Fibroblast of villous mesenchyme (primary cell): ENCODE measurements around the gene APOE. TPM values are rescaled to one million over a fixed set of nuclear protein-coding genes. Genes with fewer than 3 reads are reported as not detected.

Source experiments
- DNase-seq: peaks from one replicate; pipeline ENCODE4 v3.0.0-alpha.2; 2010; ENCODE audit warnings: low read depth
- H3K4me3 ChIP-seq: 2 replicates; pipeline ENCODE4 v1.5.1; 2011; ENCODE audit warnings: low read depth, mild to moderate bottlenecking, low read length
- total RNA-seq: library from RNA; depleted of rRNA; stranded (reverse); fragments of >200 nt; gene quantifications from 2 replicates; pipeline ENCODE4 v1.2.3, GENCODE V29; 2012
- TF ChIP-seq, protein P1 (sequence below): IDR thresholded peaks from 2 replicates; pipeline ENCODE4 v1.5.1; 2012; ENCODE audit warnings: low read depth, mild to moderate bottlenecking, low read length; ENCODE audit not compliant: insufficient read depth

The APOE gene
- total RNA-seq, 1 donor: 16.4 TPM

- TF ChIP-seq, protein P1, sequence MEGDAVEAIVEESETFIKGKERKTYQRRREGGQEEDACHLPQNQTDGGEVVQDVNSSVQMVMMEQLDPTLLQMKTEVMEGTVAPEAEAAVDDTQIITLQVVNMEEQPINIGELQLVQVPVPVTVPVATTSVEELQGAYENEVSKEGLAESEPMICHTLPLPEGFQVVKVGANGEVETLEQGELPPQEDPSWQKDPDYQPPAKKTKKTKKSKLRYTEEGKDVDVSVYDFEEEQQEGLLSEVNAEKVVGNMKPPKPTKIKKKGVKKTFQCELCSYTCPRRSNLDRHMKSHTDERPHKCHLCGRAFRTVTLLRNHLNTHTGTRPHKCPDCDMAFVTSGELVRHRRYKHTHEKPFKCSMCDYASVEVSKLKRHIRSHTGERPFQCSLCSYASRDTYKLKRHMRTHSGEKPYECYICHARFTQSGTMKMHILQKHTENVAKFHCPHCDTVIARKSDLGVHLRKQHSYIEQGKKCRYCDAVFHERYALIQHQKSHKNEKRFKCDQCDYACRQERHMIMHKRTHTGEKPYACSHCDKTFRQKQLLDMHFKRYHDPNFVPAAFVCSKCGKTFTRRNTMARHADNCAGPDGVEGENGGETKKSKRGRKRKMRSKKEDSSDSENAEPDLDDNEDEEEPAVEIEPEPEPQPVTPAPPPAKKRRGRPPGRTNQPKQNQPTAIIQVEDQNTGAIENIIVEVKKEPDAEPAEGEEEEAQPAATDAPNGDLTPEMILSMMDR: no peak
- H3K4me3 ChIP-seq: no peak overlapping the region
- DNase-seq: no peak
These were observed 2.4 kb upstream of the APOE start for GRCh38 chr19:44903216-44903601.

- TF ChIP-seq, protein P1: peak; percentile 94
- DNase-seq: peak; percentile 68
- H3K4me3 ChIP-seq: no peak overlapping the region
These were observed 1.8 kb upstream of the APOE start for GRCh38 chr19:44903602-44904425.

- TF ChIP-seq, protein P1: peak; percentile 13
- peak; percentile 54 for DNase-seq
- H3K4me3 ChIP-seq: no peak overlapping the region
These were observed 1.1 kb upstream of the APOE start for GRCh38 chr19:44904426-44904994.

DNA sequence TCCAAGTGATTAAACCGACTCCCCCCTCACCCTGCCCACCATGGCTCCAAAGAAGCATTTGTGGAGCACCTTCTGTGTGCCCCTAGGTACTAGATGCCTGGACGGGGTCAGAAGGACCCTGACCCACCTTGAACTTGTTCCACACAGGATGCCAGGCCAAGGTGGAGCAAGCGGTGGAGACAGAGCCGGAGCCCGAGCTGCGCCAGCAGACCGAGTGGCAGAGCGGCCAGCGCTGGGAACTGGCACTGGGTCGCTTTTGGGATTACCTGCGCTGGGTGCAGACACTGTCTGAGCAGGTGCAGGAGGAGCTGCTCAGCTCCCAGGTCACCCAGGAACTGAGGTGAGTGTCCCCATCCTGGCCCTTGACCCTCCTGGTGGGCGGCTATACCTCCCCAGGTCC is 2.0 kb downstream of the APOE start:
- H3K4me3 ChIP-seq: no peak overlapping the region
- TF ChIP-seq, protein P1: no peak
- DNase-seq: no peak

DNA sequence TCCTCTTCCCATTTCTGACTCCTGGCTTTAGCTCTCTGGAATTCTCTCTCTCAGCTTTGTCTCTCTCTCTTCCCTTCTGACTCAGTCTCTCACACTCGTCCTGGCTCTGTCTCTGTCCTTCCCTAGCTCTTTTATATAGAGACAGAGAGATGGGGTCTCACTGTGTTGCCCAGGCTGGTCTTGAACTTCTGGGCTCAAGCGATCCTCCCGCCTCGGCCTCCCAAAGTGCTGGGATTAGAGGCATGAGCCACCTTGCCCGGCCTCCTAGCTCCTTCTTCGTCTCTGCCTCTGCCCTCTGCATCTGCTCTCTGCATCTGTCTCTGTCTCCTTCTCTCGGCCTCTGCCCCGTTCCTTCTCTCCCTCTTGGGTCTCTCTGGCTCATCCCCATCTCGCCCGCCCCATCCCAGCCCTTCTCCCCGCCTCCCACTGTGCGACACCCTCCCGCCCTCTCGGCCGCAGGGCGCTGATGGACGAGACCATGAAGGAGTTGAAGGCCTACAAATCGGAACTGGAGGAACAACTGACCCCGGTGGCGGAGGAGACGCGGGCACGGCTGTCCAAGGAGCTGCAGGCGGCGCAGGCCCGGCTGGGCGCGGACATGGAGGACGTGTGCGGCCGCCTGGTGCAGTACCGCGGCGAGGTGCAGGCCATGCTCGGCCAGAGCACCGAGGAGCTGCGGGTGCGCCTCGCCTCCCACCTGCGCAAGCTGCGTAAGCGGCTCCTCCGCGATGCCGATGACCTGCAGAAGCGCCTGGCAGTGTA is 2.7 kb downstream of the APOE start:
- TF ChIP-seq, protein P1: no peak
- no peak for DNase-seq
- no peak overlapping the region for H3K4me3 ChIP-seq

DNA sequence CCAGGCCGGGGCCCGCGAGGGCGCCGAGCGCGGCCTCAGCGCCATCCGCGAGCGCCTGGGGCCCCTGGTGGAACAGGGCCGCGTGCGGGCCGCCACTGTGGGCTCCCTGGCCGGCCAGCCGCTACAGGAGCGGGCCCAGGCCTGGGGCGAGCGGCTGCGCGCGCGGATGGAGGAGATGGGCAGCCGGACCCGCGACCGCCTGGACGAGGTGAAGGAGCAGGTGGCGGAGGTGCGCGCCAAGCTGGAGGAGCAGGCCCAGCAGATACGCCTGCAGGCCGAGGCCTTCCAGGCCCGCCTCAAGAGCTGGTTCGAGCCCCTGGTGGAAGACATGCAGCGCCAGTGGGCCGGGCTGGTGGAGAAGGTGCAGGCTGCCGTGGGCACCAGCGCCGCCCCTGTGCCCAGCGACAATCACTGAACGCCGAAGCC is 3.3 kb downstream of the APOE start:
- TF ChIP-seq, protein P1: no peak
- no peak overlapping the region for H3K4me3 ChIP-seq
- no peak for DNase-seq
